ENCODE measurements around the gene TMEM116. TPM values are rescaled to one million over a fixed set of nuclear protein-coding genes. Genes with fewer than 3 reads are reported as not detected.

The TMEM116 gene
- total and polyA plus RNA-seq, 2 of the 4 experiments (the other 2 are of a cell fraction): 5.5 to 8.4 TPM

GRCh38 chr12:111936869-111937268, 76.1 kb downstream of the TMEM116 start:
- POLR2A ChIA-PET (ENCODE audit: unreplicated experiment): no interaction called here

More at GRCh38 chr12:111936869-111937268, 76.1 kb downstream of the TMEM116 start:
- H3K9me3 ChIP-seq (ENCODE audit: control insufficient read depth, insufficient read depth, low read length): no peaks in the 10 kb centered on the region
- BruUV-seq (replicated peaks): no TSS peak
- no peak overlapping the region for H3K4me3 ChIP-seq (ENCODE audit: insufficient read depth, low read depth, low read length)
- H2AFZ ChIP-seq (replicated peaks; ENCODE audit: low read length, poor library complexity): no peak overlapping the region
- no peak overlapping the region for H3K9ac ChIP-seq (ENCODE audit: low read depth, low read length)
- H4K5ac ChIP-seq (ENCODE audit: low read depth, low read length): no peak overlapping the region
- H3K4ac ChIP-seq (ENCODE audit: low read depth, low read length): no peak overlapping the region
- intact Hi-C loops (cut with micrococcal nuclease): no loop called here
- in situ Hi-C loops (cut with MboI; ENCODE audit: low sequenced_read_pairs): no loop called here
- H2BK120ac ChIP-seq (ENCODE audit: low read depth, low read length): no peak overlapping the region
- no peak overlapping the region for H3K56ac ChIP-seq (ENCODE audit: extremely low read depth, insufficient read depth, low read length)
- H4K91ac ChIP-seq (ENCODE audit: insufficient read depth, low read depth, low read length): no peak overlapping the region
- H4K8ac ChIP-seq (ENCODE audit: low read depth in 2 of 2, low read length in 2 of 2): no peak overlapping the region
- no peak overlapping the region for H2BK20ac ChIP-seq (ENCODE audit: low read depth, low read length)
- ATAC-seq (ENCODE audit: low read depth): no peak
- no peak overlapping the region for H3K14ac ChIP-seq (replicated peaks; ENCODE audit: low read depth, low read length)
- no peaks in the 10 kb centered on the region for H4K20me1 ChIP-seq (ENCODE audit: insufficient read depth, low read length)
- no peak for DNase-seq
- H3K18ac ChIP-seq (ENCODE audit: low read depth, low read length): no peak overlapping the region
- no peak overlapping the region for H2BK5ac ChIP-seq (ENCODE audit: low read depth, low read length, poor library complexity, severe bottlenecking)
- H3K27ac ChIP-seq (ENCODE audit: insufficient read depth, low read length): no peak overlapping the region
- no peak for TF ChIP-seq CHD1 (IDR thresholded peaks at IDR 0.05; ENCODE audit: low read depth, low read length)
- no peak overlapping the region for H2BK15ac ChIP-seq (ENCODE audit: low read depth, low read length)
- no peaks in the 10 kb centered on the region for H3K79me1 ChIP-seq (ENCODE audit: low read depth in 1 of 2, low read length in 2 of 2)
- no peak overlapping the region; the same call in 1 of the 2 replicates for H3K4me2 ChIP-seq (ENCODE audit: low read depth, low read length)
- no peaks in the 10 kb centered on the region; the same call in 1 of the 2 replicates for H3K4me1 ChIP-seq (ENCODE audit: control insufficient read depth, insufficient read depth, low read length)
- H3K23ac ChIP-seq (ENCODE audit: low read depth, low read length): no peak overlapping the region
- H2AK5ac ChIP-seq (ENCODE audit: low read depth, low read length): no peak overlapping the region
- no peaks in the 10 kb centered on the region for H3K36me3 ChIP-seq (ENCODE audit: control insufficient read depth, insufficient read depth, low read length)
- CTCF ChIA-PET: no interaction called here
- H3K9me1 ChIP-seq (ENCODE audit: insufficient read depth, low read length): peaks cover 3% of the 10 kb centered on the region; the same call in 1 of the 2 replicates
- H2AK9ac ChIP-seq (replicated peaks; ENCODE audit: low read depth, low read length, poor library complexity): no peak overlapping the region
- dilution Hi-C loops (cut with HindIII; ENCODE audit: low sequenced_read_pairs, unreplicated experiment): no loop called here
- H3K27me3 ChIP-seq (ENCODE audit: control insufficient read depth, insufficient read depth, low read length): no peaks in the 10 kb centered on the region
